H1 (cell line): ENCODE results near the gene DCDC2. TPM values are rescaled to one million over a fixed set of nuclear protein-coding genes. Genes with fewer than 3 reads are reported as not detected.

Experiments
- CTCF ChIA-PET: fragments of 300-600 bp; sonication (Branson Sonifier 250); formaldehyde crosslinking; loops from one replicate; lab custom pipeline; 2021; ENCODE audit not compliant: partially characterized antibody; lab: Charles Lee
- POLR2A ChIA-PET: fragments of 300-600 bp; sonication (Branson Sonifier 250); formaldehyde crosslinking; loops from one replicate; lab custom pipeline; 2021; ENCODE audit warnings: inconsistent platforms; ENCODE audit not compliant: partially characterized antibody; lab: Charles Lee
- DNase-seq, 2 experiments: peaks; one replicate each; pipeline versions ENCODE4 v3.0.0 to v3.0.0-alpha.2; 2010 to 2022; ENCODE audit warnings: low spot score in 2 of 2, low read depth in 1 of 2, mixed read lengths in 1 of 2
- FAIRE-seq: peaks from 2 replicates; lab custom pipeline; 2011; peaks lifted over from hg19 to GRCh38; lab: Jason Lieb, UNC
- H2AFZ ChIP-seq: 2 replicates; pipeline ENCODE4 v1.8.1; 2012; ENCODE audit warnings: low read length, inconsistent platforms
- H2AK5ac ChIP-seq: 2 replicates; pipeline ENCODE4 v1.6.1; 2013; ENCODE audit warnings: low read depth, low read length
- H2BK120ac ChIP-seq: replicated peaks from 2 replicates; pipeline ENCODE3; 2013; ENCODE audit warnings: low read depth, low read length, inconsistent platforms
- H2BK12ac ChIP-seq: 2 replicates; pipeline ENCODE4 v1.6.1; 2013; ENCODE audit warnings: low read depth, low read length
- H2BK15ac ChIP-seq: 2 replicates; pipeline ENCODE4 v1.6.1; 2013; ENCODE audit warnings: low read length
- H2BK20ac ChIP-seq: 2 replicates; pipeline ENCODE4 v1.6.1; 2013; ENCODE audit warnings: low read length
- H2BK5ac ChIP-seq: 2 replicates; pipeline ENCODE4 v1.6.1; 2013; ENCODE audit warnings: low read depth, low read length
- H3K14ac ChIP-seq: 2 replicates; pipeline ENCODE4 v1.6.1; 2013; ENCODE audit warnings: inconsistent platforms; ENCODE audit not compliant: insufficient read length
- H3K18ac ChIP-seq: 2 replicates; pipeline ENCODE4 v1.6.1; 2013; ENCODE audit warnings: low read length; ENCODE audit errors: extremely low read depth
- H3K23ac ChIP-seq: 2 replicates; pipeline ENCODE4 v1.6.1; 2013; ENCODE audit warnings: inconsistent platforms; ENCODE audit not compliant: insufficient read length
- H3K23me2 ChIP-seq: 2 replicates; pipeline ENCODE4 v1.6.1; 2013; ENCODE audit warnings: low read depth, low read length
- H3K27ac ChIP-seq: 2 replicates; pipeline ENCODE4 v1.6.1; 2011; ENCODE audit warnings: low read depth, low read length, inconsistent platforms
- H3K27me3 ChIP-seq, 4 experiments: replicated peaks in 1 of 4; 1 replicate in 1 of 4; 2 replicates in 3 of 4; pipeline versions ENCODE4 v1.6.1 to v1.8.1; 2011 to 2013; ENCODE audit warnings: low read length in 3 of 4, mild to moderate bottlenecking in 3 of 4, inconsistent platforms in 2 of 4, mixed read lengths in 2 of 4, moderate library complexity in 1 of 4; ENCODE audit not compliant: control insufficient read depth in 3 of 4, insufficient read depth in 3 of 4; ENCODE audit errors: extremely low read depth in 1 of 4
- H3K36me3 ChIP-seq, 4 experiments: 2 replicates each; pipeline versions ENCODE4 v1.6.1 to v1.8.1; 2011 to 2013; ENCODE audit warnings: mild to moderate bottlenecking in 4 of 4, low read length in 3 of 4, moderate library complexity in 2 of 4, control low read depth in 1 of 4, inconsistent platforms in 1 of 4; ENCODE audit not compliant: insufficient read depth in 4 of 4, control insufficient read depth in 2 of 4
- H3K4ac ChIP-seq: replicated peaks from 2 replicates; pipeline ENCODE3; 2013; ENCODE audit warnings: low read length, low read depth, mixed read lengths, inconsistent platforms; ENCODE audit not compliant: insufficient read length
- H3K4me1 ChIP-seq, 4 experiments: replicated peaks in 1 of 4; 1 replicate in 1 of 4; 2 replicates in 3 of 4; pipeline versions ENCODE4 v1.6.1 to v1.8.1; 2011 to 2013; ENCODE audit warnings: low read length in 3 of 4, inconsistent platforms in 2 of 4, mixed read lengths in 1 of 4; ENCODE audit not compliant: insufficient read depth in 4 of 4, control insufficient read depth in 3 of 4
- H3K4me2 ChIP-seq, 2 experiments: 2 replicates each; pipeline versions ENCODE4 v1.6.1 to v1.8.1; 2011 to 2013; ENCODE audit warnings: low read depth in 2 of 2, low read length in 2 of 2, control low read depth in 1 of 2, inconsistent platforms in 1 of 2, mild to moderate bottlenecking in 1 of 2; ENCODE audit not compliant: insufficient read depth in 1 of 2
- H3K4me3 ChIP-seq, 4 experiments: fragments of 200-600, 300-600 bp in 1 of 4; sonication (generic), shearing (Covaris generic), sonication (Bioruptor Twin) in 1 of 4; 2 replicates each; pipeline versions ENCODE4 v1.5.1 to v1.8.1; 2011 to 2016; ENCODE audit warnings: low read length in 4 of 4, low read depth in 3 of 4, control low read depth in 2 of 4, inconsistent platforms in 2 of 4, mild to moderate bottlenecking in 2 of 4, mixed read lengths in 1 of 4, moderate library complexity in 1 of 4; ENCODE audit not compliant: insufficient read depth in 2 of 4; ENCODE audit errors: extremely low read depth in 1 of 4
- H3K56ac ChIP-seq: replicated peaks from 2 replicates; pipeline ENCODE3; 2013; ENCODE audit warnings: low read depth, mild to moderate bottlenecking, mixed read lengths, low read length, inconsistent platforms; ENCODE audit not compliant: insufficient read length
- H3K79me1 ChIP-seq: 2 replicates; pipeline ENCODE4 v1.6.1; 2013; ENCODE audit warnings: low read depth, low read length, control low read depth
- H3K79me2 ChIP-seq, 2 experiments: 2 replicates each; pipeline versions ENCODE4 v1.6.1 to v1.8.1; 2012 to 2013; ENCODE audit warnings: low read length in 2 of 2, mild to moderate bottlenecking in 2 of 2, inconsistent platforms in 1 of 2; ENCODE audit not compliant: insufficient read depth in 2 of 2, control insufficient read depth in 1 of 2
- H3K9ac ChIP-seq, 4 experiments: replicated peaks in 1 of 4; 1 replicate in 1 of 4; 2 replicates in 3 of 4; pipeline versions ENCODE4 v1.6.1 to v1.8.1; 2011 to 2013; ENCODE audit warnings: low read depth in 3 of 4, low read length in 3 of 4, control low read depth in 2 of 4, mild to moderate bottlenecking in 2 of 4, moderate library complexity in 2 of 4, inconsistent platforms in 1 of 4; ENCODE audit errors: extremely low read depth in 1 of 4
- H3K9me3 ChIP-seq, 2 experiments: 2 replicates each; pipeline versions ENCODE4 v1.6.1 to v1.8.1; 2012 to 2013; ENCODE audit warnings: mild to moderate bottlenecking in 2 of 2, moderate library complexity in 2 of 2, control low read depth in 1 of 2, inconsistent platforms in 1 of 2, low read depth in 1 of 2, low read length in 1 of 2, mixed read lengths in 1 of 2; ENCODE audit not compliant: insufficient read depth in 2 of 2
- H4K20me1 ChIP-seq, 2 experiments: replicated peaks in 1 of 2; 2 replicates each; pipeline versions ENCODE3 to v1.8.1; 2011 to 2013; ENCODE audit warnings: inconsistent platforms in 2 of 2, low read length in 2 of 2, mild to moderate bottlenecking in 1 of 2; ENCODE audit not compliant: insufficient read depth in 2 of 2, control insufficient read depth in 1 of 2
- H4K5ac ChIP-seq: 2 replicates; pipeline ENCODE4 v1.6.1; 2013; ENCODE audit warnings: low read length, low read depth, mixed read lengths, inconsistent platforms; ENCODE audit not compliant: insufficient read length
- H4K8ac ChIP-seq: 2 replicates; pipeline ENCODE4 v1.8.0; 2013; ENCODE audit warnings: mild to moderate bottlenecking, moderate library complexity, low read length, inconsistent platforms; ENCODE audit not compliant: insufficient read depth; ENCODE audit errors: extremely low read depth
- H4K91ac ChIP-seq: replicated peaks from 2 replicates; pipeline ENCODE3; 2013; ENCODE audit warnings: low read length, mixed read lengths, inconsistent platforms; ENCODE audit not compliant: insufficient read length
- CEBPB ChIP-seq: IDR thresholded peaks from 2 replicates; pipeline ENCODE4 v1.6.1; 2012; ENCODE audit warnings: low read depth, low read length
- CREB1 ChIP-seq: IDR thresholded peaks from 2 replicates; pipeline ENCODE4 v1.6.1; 2012; ENCODE audit warnings: inconsistent platforms
- EP300 ChIP-seq, 2 experiments: IDR thresholded peaks; 1 replicate in 1 of 2; 2 replicates in 1 of 2; pipeline ENCODE4 v1.6.1; 2011 to 2012; ENCODE audit warnings: low read depth in 2 of 2, low read length in 2 of 2, mild to moderate bottlenecking in 2 of 2, borderline replicate concordance in 1 of 2, inconsistent platforms in 1 of 2, moderate library complexity in 1 of 2
- NANOG ChIP-seq: IDR thresholded peaks from 2 replicates; pipeline ENCODE4 v1.6.1; 2011; ENCODE audit warnings: low read length, low read depth, mild to moderate bottlenecking, inconsistent platforms; ENCODE audit not compliant: insufficient read depth, poor library complexity, severe bottlenecking
- RXRA ChIP-seq: IDR thresholded peaks from 2 replicates; pipeline ENCODE4 v1.6.1; 2011; ENCODE audit warnings: low read depth, mild to moderate bottlenecking, low read length, moderate library complexity; ENCODE audit not compliant: insufficient read depth
- SAP30 ChIP-seq: fragments of 300-600 bp; sonication (generic); IDR thresholded peaks from 2 replicates; pipeline ENCODE4 v1.7.1; 2012; ENCODE audit warnings: low read length, moderate library complexity, mild to moderate bottlenecking, inconsistent platforms; ENCODE audit not compliant: insufficient read depth, insufficient replicate concordance
- SP2 ChIP-seq: IDR thresholded peaks from 2 replicates; pipeline ENCODE4 v1.6.1; 2012; ENCODE audit warnings: mild to moderate bottlenecking, low read length, inconsistent platforms
- TAF7 ChIP-seq: optimal IDR thresholded peaks from 2 replicates; pipeline ENCODE3; 2011; ENCODE audit warnings: low read depth, mild to moderate bottlenecking, inconsistent platforms, low read length, moderate library complexity, borderline replicate concordance
- ZNF274 ChIP-seq: IDR thresholded peaks from 2 replicates; pipeline ENCODE4 v1.7.0; 2012; ENCODE audit warnings: low read length, borderline replicate concordance; ENCODE audit errors: extremely low read depth
- WGBS, 2 experiments: shearing (Covaris generic) in 1 of 2; methylation state at CpG; one replicate each; pipeline versions ENCODE4 v1.1.6 to v1.1.7; 2013 to 2015; ENCODE audit warnings: low lambda C conversion rate in 2 of 2, mixed read lengths in 2 of 2, inconsistent platforms in 1 of 2, low coverage in 1 of 2, missing lambda C conversion rate in 1 of 2; ENCODE audit not compliant: insufficient replicate concordance in 2 of 2, insufficient coverage in 1 of 2, insufficient read length in 1 of 2; ENCODE audit errors: extremely low coverage in 1 of 2, missing lambda C conversion rate in 1 of 2; 5-methylcytosine and 5-hydroxymethylcytosine counted together
- polyA plus RNA-seq, 7 experiments: library from polyadenylated mRNA; depleted of rRNA in 3 of 7; stranded (reverse) in 5 of 7; unstranded in 2 of 7; fragments of >200 nt in 5 of 7; fragments of 200-250 nt in 2 of 7; gene quantifications; 1 replicate in 5 of 7; 2 replicates in 1 of 7; 4 replicates in 1 of 7; pipeline versions ENCODE4 v1.2.1 to v1.2.3, GENCODE V29; 2011 to 2013; ENCODE audit warnings: missing spikeins in 2 of 7, mixed read lengths in 2 of 7
- total RNA-seq: library from RNA; stranded (reverse); fragmentation: NEBNext Ultra II Directional; extraction: Animal tissue kit (Norgen Biotek cat#: 25700); gene quantifications from 2 replicates; pipeline ENCODE4 v1.2.1, GENCODE V29; 2021
- TF ChIP-seq, protein P1 (sequence below): IDR thresholded peaks from 2 replicates; pipeline ENCODE4 v1.6.1; 2012; ENCODE audit warnings: low read length, inconsistent platforms

DCDC2 gene
- total and polyA plus RNA-seq, 2 of the 8 experiments (the other 6 are each of a cell fraction or from before 2014, with no cell fraction given) = 0.03 to 0.15 TPM

- 70% methylated on average over 1 of the region's 1 CpG; no CpG with 5 or more reads in 1 of the 2 experiments for WGBS, 2 experiments
- CTCF ChIA-PET = interaction anchor here (0.5 to 4.4 kb wide), 10 partner anchors 8 to 205 kb away, joined by 3 to 24 read pairs (median 3); no protein-coding TSS in a partner anchor
- H3K79me1 ChIP-seq = no peaks in the 10 kb centered on the region; the same call in 1 of the 2 replicates
Measured at GRCh38 chr6:24270011-24270410, 87.8 kb downstream of the DCDC2 start.

More at GRCh38 chr6:24270011-24270410, 87.8 kb downstream of the DCDC2 start:
- POLR2A ChIA-PET = interaction anchor here (0.8 kb wide), 1 partner anchor 18 kb away, joined by 3 read pairs; no protein-coding TSS in a partner anchor
- FAIRE-seq (no peak), DNase-seq (no peak)
- no peaks in the 10 kb centered on the region for H3K79me2 ChIP-seq
- H4K91ac ChIP-seq = no peak overlapping the region
- no peak overlapping the region for H3K4me2 ChIP-seq
- no peaks in the 10 kb centered on the region for H3K23me2 ChIP-seq
- H3K27me3 ChIP-seq = no peaks in the 10 kb centered on the region; a peak in 1 of 7 replicates
- H3K56ac ChIP-seq = no peak overlapping the region
- H3K9ac ChIP-seq = no peak overlapping the region
- no peak overlapping the region for H2BK5ac ChIP-seq
- no peak overlapping the region for H2BK12ac ChIP-seq
- no peaks in the 10 kb centered on the region for H3K4me1 ChIP-seq
- no peak overlapping the region for H2BK120ac ChIP-seq
- no peak overlapping the region for H3K27ac ChIP-seq
- H3K4ac ChIP-seq = no peak overlapping the region
- no peak overlapping the region for H3K23ac ChIP-seq
- no peak for TF ChIP-seq CEBPB
- TF ChIP-seq NANOG = no peak
- no peak for TF ChIP-seq SAP30
- no peak for TF ChIP-seq TAF7
- TF ChIP-seq SP2 = no peak
- no peak for TF ChIP-seq RXRA
- TF ChIP-seq, protein P1, sequence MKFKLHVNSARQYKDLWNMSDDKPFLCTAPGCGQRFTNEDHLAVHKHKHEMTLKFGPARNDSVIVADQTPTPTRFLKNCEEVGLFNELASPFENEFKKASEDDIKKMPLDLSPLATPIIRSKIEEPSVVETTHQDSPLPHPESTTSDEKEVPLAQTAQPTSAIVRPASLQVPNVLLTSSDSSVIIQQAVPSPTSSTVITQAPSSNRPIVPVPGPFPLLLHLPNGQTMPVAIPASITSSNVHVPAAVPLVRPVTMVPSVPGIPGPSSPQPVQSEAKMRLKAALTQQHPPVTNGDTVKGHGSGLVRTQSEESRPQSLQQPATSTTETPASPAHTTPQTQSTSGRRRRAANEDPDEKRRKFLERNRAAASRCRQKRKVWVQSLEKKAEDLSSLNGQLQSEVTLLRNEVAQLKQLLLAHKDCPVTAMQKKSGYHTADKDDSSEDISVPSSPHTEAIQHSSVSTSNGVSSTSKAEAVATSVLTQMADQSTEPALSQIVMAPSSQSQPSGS = no peak
- no peak for TF ChIP-seq CREB1
- no peak for TF ChIP-seq EP300 (IDR thresholded peaks at IDR 0.05; ENCODE audit: borderline replicate concordance in 1 of 2, low read depth in 2 of 2, low read length in 2 of 2)
- TF ChIP-seq ZNF274 = no peak
- H3K9me3 ChIP-seq = no peaks in the 10 kb centered on the region
- no peak overlapping the region for H2AFZ ChIP-seq
- H4K5ac ChIP-seq = no peak overlapping the region
- no peaks in the 10 kb centered on the region for H4K20me1 ChIP-seq
- H3K36me3 ChIP-seq = no peaks in the 10 kb centered on the region
- H3K18ac ChIP-seq = no peak overlapping the region
- no peak overlapping the region for H3K4me3 ChIP-seq
- no peak overlapping the region for H3K14ac ChIP-seq
- H2BK15ac ChIP-seq = no peak overlapping the region
- no peak overlapping the region for H2AK5ac ChIP-seq
- no peak overlapping the region for H2BK20ac ChIP-seq
- no peak overlapping the region for H4K8ac ChIP-seq
